Vagina (tissue), 2 donors: ENCODE measurements around the gene VWC2L.

ENCODE experiments used
- POLR2A ChIP-seq, 2 donors: fragments of 450-650 bp; IDR thresholded peaks; one replicate each; pipeline ENCODE4 v1.6.1; 2017; ENCODE audit warnings: antibody characterized with exemption in 2 of 2, mild to moderate bottlenecking in 2 of 2, moderate library complexity in 2 of 2
- TF ChIP-seq, protein P1 (sequence below), 3 experiments: fragments of 450-650 bp in 2 of 3; fragments of 200-600 bp in 1 of 3; sonication (generic) in 1 of 3; IDR thresholded peaks; one replicate each; pipeline ENCODE4 v1.5.1; 2017 to 2019; ENCODE audit warnings: antibody characterized with exemption in 3 of 3, mild to moderate bottlenecking in 2 of 3, moderate library complexity in 2 of 3

DNA sequence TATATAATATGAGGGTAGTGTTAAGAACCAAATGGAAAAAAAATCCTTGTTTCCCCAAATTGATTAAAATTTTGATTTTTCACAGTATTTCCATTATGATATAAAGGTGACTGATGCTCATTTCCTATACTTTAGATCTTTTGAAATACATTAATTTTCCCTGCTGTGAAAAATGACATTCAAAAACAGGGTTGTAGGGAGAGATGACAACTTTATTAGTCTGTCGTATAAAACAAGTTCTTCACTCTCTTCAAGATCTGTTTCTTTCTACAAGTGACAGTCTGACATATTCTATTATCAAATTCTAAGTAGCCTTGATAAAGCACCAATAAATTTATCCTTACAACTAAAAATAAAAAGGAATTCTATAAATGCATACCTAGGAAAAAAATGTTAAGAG is 45.3 kb upstream of the VWC2L start:
- TF ChIP-seq, protein P1, sequence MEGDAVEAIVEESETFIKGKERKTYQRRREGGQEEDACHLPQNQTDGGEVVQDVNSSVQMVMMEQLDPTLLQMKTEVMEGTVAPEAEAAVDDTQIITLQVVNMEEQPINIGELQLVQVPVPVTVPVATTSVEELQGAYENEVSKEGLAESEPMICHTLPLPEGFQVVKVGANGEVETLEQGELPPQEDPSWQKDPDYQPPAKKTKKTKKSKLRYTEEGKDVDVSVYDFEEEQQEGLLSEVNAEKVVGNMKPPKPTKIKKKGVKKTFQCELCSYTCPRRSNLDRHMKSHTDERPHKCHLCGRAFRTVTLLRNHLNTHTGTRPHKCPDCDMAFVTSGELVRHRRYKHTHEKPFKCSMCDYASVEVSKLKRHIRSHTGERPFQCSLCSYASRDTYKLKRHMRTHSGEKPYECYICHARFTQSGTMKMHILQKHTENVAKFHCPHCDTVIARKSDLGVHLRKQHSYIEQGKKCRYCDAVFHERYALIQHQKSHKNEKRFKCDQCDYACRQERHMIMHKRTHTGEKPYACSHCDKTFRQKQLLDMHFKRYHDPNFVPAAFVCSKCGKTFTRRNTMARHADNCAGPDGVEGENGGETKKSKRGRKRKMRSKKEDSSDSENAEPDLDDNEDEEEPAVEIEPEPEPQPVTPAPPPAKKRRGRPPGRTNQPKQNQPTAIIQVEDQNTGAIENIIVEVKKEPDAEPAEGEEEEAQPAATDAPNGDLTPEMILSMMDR (IDR thresholded peaks at IDR 0.05) = no peak
- TF ChIP-seq POLR2A (IDR thresholded peaks at IDR 0.05) = no peak
